SK-N-SH treated with all-trans-retinoic acid at 6 μM for 48 hours (cell line): Measurements from ENCODE around the gene GRK3.

ENCODE experiments used
- ESRRG ChIP-seq: fragments of 250-450 bp; sonication (Bioruptor Pico); IDR thresholded peaks from 2 replicates; pipeline ENCODE4 v1.6.1; 2021; ENCODE audit warnings: mild to moderate bottlenecking
- ISL1 ChIP-seq: fragments of 250-450 bp; sonication (Bioruptor Pico); IDR thresholded peaks from 2 replicates; pipeline ENCODE4 v2.1.2; 2022; ENCODE audit warnings: mild to moderate bottlenecking, moderate library complexity
- ZC3H10 ChIP-seq: fragments of 250-450 bp; sonication (Bioruptor Pico); IDR thresholded peaks from 2 replicates; pipeline ENCODE4 v1.5.1; 2021; ENCODE audit warnings: mild to moderate bottlenecking, moderate library complexity
- ZFP30 ChIP-seq: fragments of 450-650 bp; formaldehyde crosslinking; IDR thresholded peaks from 2 replicates; pipeline ENCODE4 v1.5.0; 2022; ENCODE audit warnings: mild to moderate bottlenecking, moderate library complexity
- ZNF8 ChIP-seq: fragments of 450-650 bp; formaldehyde crosslinking; IDR thresholded peaks from 2 replicates; pipeline ENCODE4 v1.5.0; 2020; ENCODE audit warnings: mild to moderate bottlenecking, moderate library complexity
- TF ChIP-seq, protein P1 (sequence below): fragments of 250-450 bp; sonication (Bioruptor Pico); IDR thresholded peaks from 2 replicates; pipeline ENCODE4 v1.5.1; 2021; ENCODE audit warnings: mild to moderate bottlenecking, moderate library complexity

DNA sequence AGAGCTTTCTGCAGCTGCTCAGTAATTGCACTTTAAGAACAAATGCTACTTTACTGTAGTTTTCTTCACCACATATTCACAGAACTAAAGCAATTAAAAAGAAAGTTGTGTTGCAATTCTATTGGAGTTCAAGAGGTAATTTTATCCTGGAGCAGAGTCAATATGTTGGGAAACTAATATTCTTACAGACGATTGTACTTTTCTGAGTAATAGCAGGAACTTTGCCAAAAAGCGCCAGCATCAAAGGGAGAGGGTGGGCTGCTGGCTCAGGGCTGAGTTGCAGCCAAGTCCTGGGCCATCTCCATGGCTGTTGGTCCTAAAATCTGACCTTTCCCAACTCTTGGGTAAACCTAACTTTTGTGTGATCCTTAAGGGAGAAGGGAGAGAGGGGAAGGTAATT, 104.0 kb downstream of the GRK3 start:
- TF ChIP-seq ISL1 (CRISPR knock-in tag) (peak; percentile 36; the same call in 1 of the 2 replicates), ZC3H10 (no peak), ESRRG (CRISPR knock-in tag) (no peak), ZNF8 (CRISPR knock-in tag) (no peak), ZFP30 (CRISPR knock-in tag) (no peak)
- TF ChIP-seq, protein P1, sequence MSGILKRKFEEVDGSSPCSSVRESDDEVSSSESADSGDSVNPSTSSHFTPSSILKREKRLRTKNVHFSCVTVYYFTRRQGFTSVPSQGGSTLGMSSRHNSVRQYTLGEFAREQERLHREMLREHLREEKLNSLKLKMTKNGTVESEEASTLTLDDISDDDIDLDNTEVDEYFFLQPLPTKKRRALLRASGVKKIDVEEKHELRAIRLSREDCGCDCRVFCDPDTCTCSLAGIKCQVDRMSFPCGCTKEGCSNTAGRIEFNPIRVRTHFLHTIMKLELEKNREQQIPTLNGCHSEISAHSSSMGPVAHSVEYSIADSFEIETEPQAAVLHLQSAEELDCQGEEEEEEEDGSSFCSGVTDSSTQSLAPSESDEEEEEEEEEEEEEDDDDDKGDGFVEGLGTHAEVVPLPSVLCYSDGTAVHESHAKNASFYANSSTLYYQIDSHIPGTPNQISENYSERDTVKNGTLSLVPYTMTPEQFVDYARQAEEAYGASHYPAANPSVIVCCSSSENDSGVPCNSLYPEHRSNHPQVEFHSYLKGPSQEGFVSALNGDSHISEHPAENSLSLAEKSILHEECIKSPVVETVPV (CRISPR knock-in tag): no peak
